PC-3 (cell line): ENCODE results near the gene TMEFF2.

Experiments
- CTCF ChIP-seq: fragments of 300-600 bp; sonication (generic); conservative IDR thresholded peaks from 2 replicates; pipeline ENCODE4 v1.5.1; 2017; ENCODE audit warnings: antibody characterized with exemption, low read depth, mild to moderate bottlenecking, low read length
- EZH2 ChIP-seq: fragments of 300-600 bp; sonication (generic); IDR thresholded peaks from one replicate; pipeline ENCODE4 v1.6.1; 2017; ENCODE audit warnings: antibody characterized with exemption, mild to moderate bottlenecking, low read length; ENCODE audit not compliant: unreplicated experiment
- EZH2phosphoT487 ChIP-seq: fragments of 300-600 bp; sonication (generic); IDR thresholded peaks from 2 replicates; pipeline ENCODE4 v1.6.1; 2018; ENCODE audit warnings: mild to moderate bottlenecking, antibody characterized with exemption, low read length, borderline replicate concordance

GRCh38 chr2:191985740-191986139 lies 209.0 kb downstream of the TMEFF2 start:
- no peak for TF ChIP-seq CTCF
- TF ChIP-seq EZH2phosphoT487 = no peak
- no peak for TF ChIP-seq EZH2
